HL-60 (cell line): Measurements from ENCODE around the gene UPF2.

Experiments used
- DNase-seq, 2 experiments: peaks; one replicate each; pipeline ENCODE4 v3.0.0-alpha.2; 2010 to 2020; ENCODE audit warnings: low read depth in 1 of 2, low spot score in 1 of 2
- H3K27ac ChIP-seq: fragments of 250-450 bp; sonication (Bioruptor Pico); replicated peaks from 2 replicates; pipeline ENCODE4 v1.5.1; 2020; ENCODE audit warnings: mild to moderate bottlenecking, moderate library complexity
- H3K27me3 ChIP-seq: fragments of 250-450 bp; sonication (Bioruptor Pico); 2 replicates; pipeline ENCODE4 v1.5.1; 2021; ENCODE audit warnings: mild to moderate bottlenecking, moderate library complexity; ENCODE audit not compliant: insufficient read depth, poor library complexity, severe bottlenecking
- H3K4me3 ChIP-seq: replicated peaks from 2 replicates; pipeline ENCODE4 v1.5.1; 2011; ENCODE audit warnings: mild to moderate bottlenecking, control low read depth, low read length; ENCODE audit not compliant: insufficient read depth
- CTCF ChIP-seq: IDR thresholded peaks from one replicate; pipeline ENCODE4 v1.5.1; 2011; ENCODE audit warnings: low read length, control low read depth, inconsistent platforms; ENCODE audit not compliant: insufficient read depth
- GABPA ChIP-seq: IDR thresholded peaks from 2 replicates; pipeline ENCODE4 v1.6.1; 2012; ENCODE audit warnings: low read depth
- POLR2AphosphoS5 ChIP-seq: IDR thresholded peaks from 2 replicates; pipeline ENCODE4 v1.6.1; 2012; ENCODE audit warnings: low read depth
- REST ChIP-seq: IDR thresholded peaks from 2 replicates; pipeline ENCODE4 v1.6.1; 2012; ENCODE audit warnings: low read depth; ENCODE audit not compliant: insufficient replicate concordance
- SPI1 ChIP-seq: IDR thresholded peaks from 2 replicates; pipeline ENCODE4 v1.6.1; 2012; ENCODE audit warnings: low read depth, mild to moderate bottlenecking, borderline replicate concordance

The UPF2 gene

GRCh38 chr10:11871466-11871865, 171.1 kb downstream of the UPF2 start:
- H3K27me3 ChIP-seq: no peaks in the 10 kb centered on the region
- TF ChIP-seq CTCF (no peak), REST (no peak), SPI1 (no peak), GABPA (no peak), POLR2AphosphoS5 (no peak)
- H3K27ac ChIP-seq: no peak overlapping the region

DNA sequence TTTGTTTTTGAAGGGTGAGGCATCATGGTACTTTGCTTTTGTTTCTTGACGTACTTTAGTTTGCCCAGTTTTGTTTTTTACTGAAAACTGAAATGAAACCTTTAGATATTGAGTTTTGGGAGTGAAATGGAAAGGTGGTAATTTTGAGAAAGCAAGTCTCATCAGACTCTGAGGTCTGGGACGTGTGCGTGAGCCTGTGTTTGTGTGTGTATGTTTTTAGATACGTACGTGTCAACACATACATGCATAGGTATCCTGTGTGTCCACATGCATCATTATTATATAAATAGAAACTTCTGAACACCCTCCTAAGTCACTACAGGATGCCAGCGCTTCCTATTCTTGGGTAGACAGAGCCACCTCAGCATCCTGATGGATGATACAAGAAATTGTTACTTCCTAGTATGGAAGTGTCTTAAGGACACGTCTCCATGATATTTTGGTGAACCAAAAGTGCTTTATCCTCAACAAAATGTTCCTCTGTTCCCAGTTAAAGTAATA, 171.7 kb downstream of the UPF2 start:
- no peak overlapping the region for H3K4me3 ChIP-seq
- no peak overlapping the region for H3K27ac ChIP-seq
- H3K27me3 ChIP-seq: no peaks in the 10 kb centered on the region
- DNase-seq: no peak
- TF ChIP-seq GABPA: no peak
- no peak for TF ChIP-seq CTCF
- no peak for TF ChIP-seq REST
- no peak for TF ChIP-seq SPI1
- TF ChIP-seq POLR2AphosphoS5: no peak

More at GRCh38 chr10:11871466-11871865, 171.1 kb downstream of the UPF2 start:
- no peak for DNase-seq
- no peak overlapping the region for H3K4me3 ChIP-seq

- no peak for TF ChIP-seq SPI1
- no peak for TF ChIP-seq GABPA
- TF ChIP-seq REST: no peak
- no peak for TF ChIP-seq POLR2AphosphoS5
- TF ChIP-seq CTCF: no peak
- no peaks in the 10 kb centered on the region for H3K27me3 ChIP-seq
- H3K27ac ChIP-seq: no peak overlapping the region
- DNase-seq: no peak
- H3K4me3 ChIP-seq: no peak overlapping the region
Measured at GRCh38 chr10:11870461-11870780, 172.2 kb downstream of the UPF2 start.
